Panc1 (cell line): ENCODE measurements around the gene CYP3A4.

Experiments
- REST ChIP-seq, 2 experiments: IDR thresholded peaks; 2 replicates each; pipeline ENCODE4 v1.6.1; 2011 to 2012; ENCODE audit warnings: low read depth in 2 of 2, control low read depth in 1 of 2, low read length in 1 of 2, mild to moderate bottlenecking in 1 of 2, moderate library complexity in 1 of 2; ENCODE audit not compliant: insufficient read depth in 1 of 2
- TCF7L2 ChIP-seq: IDR thresholded peaks from 2 replicates; pipeline ENCODE4 v1.6.1; 2011; ENCODE audit warnings: mild to moderate bottlenecking, low read depth, low read length, inconsistent platforms
- TF ChIP-seq, protein P1 (sequence below): fragments of 450-650 bp; IDR thresholded peaks from 2 replicates; pipeline ENCODE4 v1.5.1; 2017; ENCODE audit warnings: mild to moderate bottlenecking

DNA sequence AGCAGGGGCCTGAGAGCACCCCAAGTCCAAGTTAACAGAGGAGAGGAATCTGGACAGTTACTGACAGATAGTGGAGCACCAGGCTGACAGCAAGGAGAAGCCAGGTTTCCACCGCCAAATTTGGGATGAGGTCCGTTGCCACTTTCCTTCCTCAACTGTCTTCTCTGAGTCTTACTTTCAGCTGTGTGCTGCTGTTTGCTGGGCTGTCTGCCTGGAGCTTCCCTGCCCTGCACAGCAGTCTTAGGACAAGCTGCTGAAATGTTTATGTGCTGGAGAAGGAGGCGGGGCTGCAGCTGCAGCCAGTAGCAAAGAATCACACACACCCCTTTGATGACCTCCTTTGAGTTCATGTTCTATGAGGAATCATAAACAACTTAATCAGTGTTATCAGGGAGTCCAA, 31.6 kb downstream of the CYP3A4 start:
- TF ChIP-seq, protein P1, sequence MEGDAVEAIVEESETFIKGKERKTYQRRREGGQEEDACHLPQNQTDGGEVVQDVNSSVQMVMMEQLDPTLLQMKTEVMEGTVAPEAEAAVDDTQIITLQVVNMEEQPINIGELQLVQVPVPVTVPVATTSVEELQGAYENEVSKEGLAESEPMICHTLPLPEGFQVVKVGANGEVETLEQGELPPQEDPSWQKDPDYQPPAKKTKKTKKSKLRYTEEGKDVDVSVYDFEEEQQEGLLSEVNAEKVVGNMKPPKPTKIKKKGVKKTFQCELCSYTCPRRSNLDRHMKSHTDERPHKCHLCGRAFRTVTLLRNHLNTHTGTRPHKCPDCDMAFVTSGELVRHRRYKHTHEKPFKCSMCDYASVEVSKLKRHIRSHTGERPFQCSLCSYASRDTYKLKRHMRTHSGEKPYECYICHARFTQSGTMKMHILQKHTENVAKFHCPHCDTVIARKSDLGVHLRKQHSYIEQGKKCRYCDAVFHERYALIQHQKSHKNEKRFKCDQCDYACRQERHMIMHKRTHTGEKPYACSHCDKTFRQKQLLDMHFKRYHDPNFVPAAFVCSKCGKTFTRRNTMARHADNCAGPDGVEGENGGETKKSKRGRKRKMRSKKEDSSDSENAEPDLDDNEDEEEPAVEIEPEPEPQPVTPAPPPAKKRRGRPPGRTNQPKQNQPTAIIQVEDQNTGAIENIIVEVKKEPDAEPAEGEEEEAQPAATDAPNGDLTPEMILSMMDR, result no peak
- TF ChIP-seq TCF7L2 (no peak), REST (IDR thresholded peaks at IDR 0.05; ENCODE audit: insufficient read depth in 1 of 2, low read depth in 2 of 2, low read length in 1 of 2) (no peak)
